SK-N-SH (cell line): Measurements from ENCODE around the gene RBMX. TPM values are rescaled to one million over a fixed set of nuclear protein-coding genes. Genes with fewer than 3 reads are reported as not detected.
A peak's percentile ranks its signal among the peaks of the same experiment; 100 is the strongest.
"Not testable (repeated sequence)": the region's sequence is repeated elsewhere in the genome, so short reads cannot be mapped to it uniquely, and the experiment has no call there.

ENCODE experiments used
- CTCF ChIA-PET: fragments of 300-600, 350-600 bp; formaldehyde crosslinking; extraction: SDS; loops from one replicate; lab custom pipeline; 2021; lab: Yijun Ruan, JAX
- POLR2A ChIA-PET: fragments of 350-600 bp; sonication (Branson Sonifier 250); formaldehyde crosslinking; extraction: SDS; loops from one replicate; lab custom pipeline; 2020; ENCODE audit warnings: antibody characterized with exemption, inconsistent platforms; lab: Yijun Ruan, JAX
- DNase-seq: peaks from one replicate; pipeline ENCODE4 v3.0.0; 2012
- H2AFZ ChIP-seq: fragments of 200-600 bp; sonication (generic); 2 replicates; pipeline ENCODE4 v1.8.1; 2016; ENCODE audit warnings: antibody characterized with exemption, mild to moderate bottlenecking, low read depth
- H3F3A ChIP-seq: fragments of 200-600 bp; sonication (generic); replicated peaks from 2 replicates; pipeline ENCODE3; 2016; ENCODE audit warnings: antibody characterized with exemption, mild to moderate bottlenecking; ENCODE audit not compliant: insufficient read depth
- H3K27ac ChIP-seq, 2 experiments: fragments of 200-500 bp in 1 of 2; fragments of 200-600 bp in 1 of 2; sonication (Bioruptor generic) in 1 of 2; sonication (generic), shearing (Covaris generic) in 1 of 2; 2 replicates each; pipeline versions ENCODE4 v1.5.1 to v1.6.1; 2014 to 2016; ENCODE audit warnings: low read depth in 2 of 2, inconsistent platforms in 1 of 2, low read length in 1 of 2, mild to moderate bottlenecking in 1 of 2, mixed read lengths in 1 of 2
- H3K27me3 ChIP-seq: fragments of 200-600 bp; sonication (generic), shearing (Covaris generic); 2 replicates; pipeline ENCODE4 v1.6.1; 2016; ENCODE audit warnings: mixed run types; ENCODE audit not compliant: insufficient read depth
- H3K36me3 ChIP-seq, 2 experiments: fragments of 200-500 bp in 1 of 2; fragments of 200-600 bp in 1 of 2; sonication (Bioruptor generic) in 1 of 2; sonication (generic) in 1 of 2; replicated peaks in 1 of 2; 2 replicates each; pipeline versions ENCODE3 to v1.5.1; 2014 to 2016; ENCODE audit warnings: low read length in 1 of 2, mild to moderate bottlenecking in 1 of 2; ENCODE audit not compliant: insufficient read depth in 2 of 2, control insufficient read depth in 1 of 2
- H3K4me1 ChIP-seq, 2 experiments: fragments of 200-500 bp in 1 of 2; fragments of 200-600 bp in 1 of 2; sonication (Bioruptor generic) in 1 of 2; sonication (generic), shearing (Covaris generic) in 1 of 2; 2 replicates each; pipeline versions ENCODE4 v1.5.1 to v1.6.1; 2014 to 2016; ENCODE audit warnings: low read depth in 1 of 2, low read length in 1 of 2, mixed run types in 1 of 2; ENCODE audit not compliant: insufficient read depth in 2 of 2, control insufficient read depth in 1 of 2
- H3K4me2 ChIP-seq: fragments of 200-600 bp; sonication (generic), shearing (Covaris generic); 2 replicates; pipeline ENCODE4 v1.6.1; 2017; ENCODE audit warnings: mixed run types
- H3K4me3 ChIP-seq, 2 experiments: fragments of 200-500 bp in 1 of 2; fragments of 200-600 bp in 1 of 2; sonication (Bioruptor generic) in 1 of 2; sonication (generic), shearing (Covaris generic) in 1 of 2; 2 replicates each; pipeline versions ENCODE4 v1.5.1 to v1.8.1; 2014 to 2016; ENCODE audit warnings: low read depth in 2 of 2, inconsistent platforms in 1 of 2, low read length in 1 of 2, mild to moderate bottlenecking in 1 of 2, mixed read lengths in 1 of 2, moderate library complexity in 1 of 2
- H3K79me2 ChIP-seq: fragments of 200-600 bp; sonication (generic); 2 replicates; pipeline ENCODE4 v1.8.1; 2017; ENCODE audit warnings: mild to moderate bottlenecking; ENCODE audit not compliant: insufficient read depth
- H3K9ac ChIP-seq: fragments of 200-600 bp; sonication (generic); 2 replicates; pipeline ENCODE4 v1.6.1; 2017; ENCODE audit warnings: mixed run types
- H3K9me2 ChIP-seq: fragments of 200-600 bp; sonication (generic); 2 replicates; pipeline ENCODE4 v1.6.1; 2017; ENCODE audit warnings: mixed run types
- H3K9me3 ChIP-seq: fragments of 200-600 bp; sonication (generic); 2 replicates; pipeline ENCODE4 v1.6.1; 2017; ENCODE audit warnings: mixed run types, mild to moderate bottlenecking, moderate library complexity
- H4K20me1 ChIP-seq: fragments of 200-600 bp; sonication (generic); 2 replicates; pipeline ENCODE4 v1.6.1; 2017; ENCODE audit warnings: mild to moderate bottlenecking, mixed run types; ENCODE audit not compliant: insufficient read depth
- GABPA ChIP-seq: IDR thresholded peaks from 2 replicates; pipeline ENCODE4 v1.4.0; 2012; ENCODE audit warnings: low read depth, mild to moderate bottlenecking
- JUND ChIP-seq: IDR thresholded peaks from 2 replicates; pipeline ENCODE4 v1.4.0; 2012
- MEF2A ChIP-seq: IDR thresholded peaks from 2 replicates; pipeline ENCODE4 v1.4.0; 2012; ENCODE audit warnings: low read depth, borderline replicate concordance
- POLR2AphosphoS5 ChIP-seq: IDR thresholded peaks from 2 replicates; pipeline ENCODE4 v1.6.1; 2012; ENCODE audit warnings: low read depth, low read length
- RXRA ChIP-seq: IDR thresholded peaks from 2 replicates; pipeline ENCODE4 v1.4.0; 2012; ENCODE audit warnings: low read depth, mild to moderate bottlenecking, borderline replicate concordance
- SMC3 ChIP-seq: IDR thresholded peaks from 2 replicates; pipeline ENCODE4 v1.6.1; 2012; ENCODE audit warnings: low read depth, low read length, improper control_type of control experiment
- YY1 ChIP-seq: IDR thresholded peaks from 2 replicates; pipeline ENCODE4 v1.4.0; 2012; ENCODE audit warnings: low read depth, mild to moderate bottlenecking
- WGBS: methylation state at CpG from one replicate; pipeline ENCODE4 v1.1.6; 2017; ENCODE audit warnings: low lambda C conversion rate; 5-methylcytosine and 5-hydroxymethylcytosine counted together
- polyA plus RNA-seq, 3 experiments: library from polyadenylated mRNA; depleted of rRNA; stranded (reverse); fragments of >200 nt; gene quantifications; 2 replicates each; pipeline ENCODE4 v1.2.3, GENCODE V29; 2012

The RBMX gene
- polyA plus RNA-seq, 1 of the 3 experiments (the other 2 are of a cell fraction): 131 TPM

DNA sequence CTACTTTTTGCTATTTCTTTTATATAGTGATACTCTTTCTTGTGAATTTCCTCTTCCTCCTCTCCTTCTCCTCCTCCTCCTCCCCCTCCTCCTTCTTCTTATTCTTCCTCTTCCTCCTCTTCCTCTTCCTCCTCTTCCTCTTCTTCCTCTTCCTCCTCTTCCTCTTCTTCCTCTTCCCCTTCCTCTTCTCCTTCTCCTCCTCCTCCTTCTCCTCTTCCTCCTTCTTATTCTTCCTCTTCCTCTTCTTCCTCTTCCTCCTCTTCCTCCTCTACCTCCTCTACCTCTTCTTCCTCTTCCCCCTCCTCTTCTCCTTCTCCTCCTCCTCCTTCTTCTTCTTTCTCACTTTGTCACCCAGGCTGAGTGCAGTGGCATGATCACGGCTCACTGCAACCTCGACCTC, 36.3 kb upstream of the RBMX start:
- H3K27ac ChIP-seq: no peak overlapping the region
- no peaks in the 10 kb centered on the region for H3K4me1 ChIP-seq
- H3K4me3 ChIP-seq: no peak overlapping the region
- H3K9me2 ChIP-seq: no peaks in the 10 kb centered on the region
- H3K9me3 ChIP-seq: no peaks in the 10 kb centered on the region
- 58% methylated on average over 2 of the region's 2 CpGs for WGBS
- no peak overlapping the region for H3K9ac ChIP-seq
- H2AFZ ChIP-seq: no peak overlapping the region
- H3F3A ChIP-seq: no peaks in the 10 kb centered on the region
- no peaks in the 10 kb centered on the region for H4K20me1 ChIP-seq
- no peaks in the 10 kb centered on the region; the same call in 1 of the 2 replicates for H3K27me3 ChIP-seq
- POLR2A ChIA-PET: interaction anchor here (1.0 kb wide), 1 partner anchor 36 kb away, joined by 4 read pairs; the partner anchor contains the start of gene RBMX
- TF ChIP-seq POLR2AphosphoS5 (no peak), MEF2A (no peak), GABPA (no peak)
- CTCF ChIA-PET: interaction anchor here (1.1 to 1.4 kb wide), 2 partner anchors 9 to 205 kb away, joined by 3 read pairs; no protein-coding TSS in a partner anchor
- H3K79me2 ChIP-seq: no peaks in the 10 kb centered on the region
- DNase-seq: no peak
- H3K4me2 ChIP-seq: no peak overlapping the region
- H3K36me3 ChIP-seq: no peaks in the 10 kb centered on the region

DNA sequence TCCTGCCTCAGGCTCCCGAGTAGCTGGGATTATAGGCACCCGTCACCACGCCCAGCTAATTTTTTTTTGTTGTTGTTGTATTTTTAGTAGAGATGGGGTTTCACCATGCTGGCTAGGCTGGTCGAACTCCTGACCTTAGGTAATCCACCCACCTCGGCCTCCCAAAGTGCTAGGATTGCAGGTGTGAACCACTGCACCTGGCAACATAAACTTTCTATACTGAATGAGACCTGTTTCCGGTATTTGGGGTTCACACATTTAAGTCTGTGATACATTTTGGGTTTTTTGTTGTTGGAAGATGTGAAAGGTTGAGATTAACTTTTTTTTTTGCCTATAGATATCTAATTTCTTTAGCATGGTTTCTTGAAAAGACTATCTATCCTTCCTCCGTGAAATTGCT, 31.1 kb upstream of the RBMX start:
- H3K79me2 ChIP-seq, H3F3A ChIP-seq, H4K20me1 ChIP-seq, H3K9me2 ChIP-seq, DNase-seq, H3K9me3 ChIP-seq, H3K4me1 ChIP-seq, H3K4me3 ChIP-seq, H3K27ac ChIP-seq, POLR2A ChIA-PET, H3K36me3 ChIP-seq, H3K9ac ChIP-seq, H2AFZ ChIP-seq, H3K27me3 ChIP-seq: not testable (repeated sequence)
- CTCF ChIA-PET: interaction anchor here (0.6 kb wide), 1 partner anchor 644 kb away, joined by 3 read pairs; no protein-coding TSS in a partner anchor
- WGBS: 58% methylated on average over 7 of the region's 7 CpGs
- 0 out of 2 replicates have a peak overlapping the region, but pooled peaks have one; percentile 99 for H3K4me2 ChIP-seq

DNA sequence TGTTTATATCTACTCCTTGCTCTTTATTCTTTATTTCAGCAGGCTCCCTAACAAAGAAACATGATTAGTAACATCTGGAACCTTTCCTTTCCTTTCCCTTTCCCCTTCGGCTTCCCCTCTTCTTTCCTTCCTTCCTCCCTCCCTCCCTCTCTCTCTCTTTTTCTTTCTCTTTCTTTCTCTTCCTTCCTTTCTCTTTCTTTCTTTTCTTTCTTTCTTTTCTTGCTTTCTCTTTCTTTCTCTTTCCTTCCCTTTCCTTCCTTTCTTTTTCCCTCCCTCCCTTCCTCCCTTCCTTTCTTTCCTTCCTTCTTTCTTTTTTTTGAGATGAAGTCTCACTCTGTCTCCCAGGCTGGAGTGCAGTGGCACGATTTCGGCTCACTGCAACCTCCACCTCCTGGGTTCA, 30.7 kb upstream of the RBMX start:
- no peak overlapping the region for H3K27ac ChIP-seq
- no peaks in the 10 kb centered on the region for H3K36me3 ChIP-seq
- H4K20me1 ChIP-seq: no peaks in the 10 kb centered on the region
- 53% methylated on average over 3 of the region's 3 CpGs for WGBS
- POLR2A ChIA-PET: no interaction called here
- H3K4me3 ChIP-seq: no peak overlapping the region; a peak in 1 of 4 replicates
- peaks cover 7% of the 10 kb centered on the region for H3F3A ChIP-seq
- TF ChIP-seq RXRA (no peak), YY1 (no peak), SMC3 (no peak), JUND (no peak)
- H2AFZ ChIP-seq: 0 out of 2 replicates have a peak overlapping the region, but pooled peaks have one; percentile 29
- no peak overlapping the region for H3K9ac ChIP-seq
- CTCF ChIA-PET: interaction anchor here (0.6 kb wide), 1 partner anchor 644 kb away, joined by 3 read pairs; no protein-coding TSS in a partner anchor
- H3K4me2 ChIP-seq: peak overlapping the region; percentile 99; the same call in 1 of the 2 replicates
- no peaks in the 10 kb centered on the region for H3K79me2 ChIP-seq
- H3K4me1 ChIP-seq: peaks cover 0 to 4% of the 10 kb centered on the region in 2 experiments; a peak in 1 of 4 replicates
- no peak for DNase-seq
- H3K9me2 ChIP-seq: no peaks in the 10 kb centered on the region
- no peaks in the 10 kb centered on the region; the same call in 1 of the 2 replicates for H3K27me3 ChIP-seq
- no peaks in the 10 kb centered on the region for H3K9me3 ChIP-seq
